ENCODE data around the gene HYDIN.

HYDIN gene

DNA sequence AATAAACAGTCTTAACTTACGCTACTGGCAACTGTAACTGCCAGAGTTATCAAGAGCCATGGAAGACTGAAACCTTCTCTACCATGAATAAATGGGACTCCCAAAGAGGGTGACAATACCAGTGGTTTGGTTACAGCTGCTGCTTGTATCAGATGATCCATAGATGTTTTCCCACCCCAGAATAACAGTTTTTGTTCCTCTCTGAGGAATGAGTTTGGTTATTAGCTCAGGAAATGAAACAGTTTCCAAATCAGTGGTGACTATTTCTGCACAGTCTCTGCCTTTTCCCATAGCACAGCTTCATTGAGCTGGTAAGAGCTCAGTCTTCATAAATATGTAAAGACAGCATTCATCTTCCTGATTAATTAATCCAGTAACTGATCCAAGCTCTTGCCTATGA is 14.0 kb upstream of the HYDIN start:
- no peak overlapping the region for H3K9ac ChIP-seq (ENCODE audit: low read length)
- no peak overlapping the region for H3K27ac ChIP-seq (ENCODE audit: low read depth, low read length)
- no peaks in the 10 kb centered on the region for H3K79me1 ChIP-seq (ENCODE audit: low read length)
- no peak overlapping the region for H4K8ac ChIP-seq (ENCODE audit: low read depth, low read length)
- no peak overlapping the region for H4K5ac ChIP-seq (ENCODE audit: low read length)
- no peak for DNase-seq
- no peak overlapping the region for H3K4ac ChIP-seq (ENCODE audit: low read depth, low read length)
- H3K18ac ChIP-seq (ENCODE audit: low read length) = no peak overlapping the region
- H3K27me3 ChIP-seq (ENCODE audit: insufficient read depth, low read length, poor library complexity) = no peaks in the 10 kb centered on the region
- no peak overlapping the region for H3K56ac ChIP-seq (ENCODE audit: low read length)
- no CpG with 5 or more reads among the region's 1 CpG for whole genome bisulfite sequencing (ENCODE audit: extremely low coverage, insufficient coverage, low lambda C conversion rate)
- no peak overlapping the region for H2BK120ac ChIP-seq (ENCODE audit: low read depth, low read length)
- H3K4me2 ChIP-seq (ENCODE audit: low read length) = no peak overlapping the region
- no peaks in the 10 kb centered on the region for H3K79me2 ChIP-seq (ENCODE audit: control insufficient read depth, insufficient read depth, low read length)
- no peaks in the 10 kb centered on the region for H3K4me1 ChIP-seq (ENCODE audit: control insufficient read depth, low read depth, low read length)
- H3K23ac ChIP-seq (ENCODE audit: low read length) = no peak overlapping the region
- no peaks in the 10 kb centered on the region for H3K36me3 ChIP-seq (ENCODE audit: control insufficient read depth, insufficient read depth, low read length)
- no peak overlapping the region for H2BK15ac ChIP-seq (replicated peaks; ENCODE audit: low read depth)
- H2AK5ac ChIP-seq (ENCODE audit: low read length) = no peak overlapping the region
- no peak overlapping the region for H3K4me3 ChIP-seq (ENCODE audit: low read length)
- no peak overlapping the region for H2BK5ac ChIP-seq (ENCODE audit: low read length)

DNA sequence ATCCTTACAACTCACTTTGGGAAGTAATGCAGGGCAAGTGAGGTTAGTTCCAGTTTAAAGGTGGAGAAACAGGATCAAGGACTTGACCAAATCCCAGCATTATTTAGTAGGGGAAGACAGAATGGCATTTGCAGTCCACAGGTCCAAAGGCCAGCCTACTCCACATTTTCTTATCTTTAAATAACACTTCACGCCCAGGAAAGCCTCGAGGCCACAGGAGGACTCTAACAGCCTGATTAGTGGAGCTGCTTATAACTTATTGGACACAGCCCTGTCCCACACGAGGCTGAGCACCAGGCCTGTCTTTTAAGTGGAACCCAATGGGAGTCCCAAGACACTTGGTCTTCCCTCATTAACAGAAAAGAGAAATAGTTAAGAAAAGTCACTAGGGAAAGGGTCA is 12.1 kb upstream of the HYDIN start:
- Histone ChIP-seq H3K79me1 (ENCODE audit: low read length) (no peaks in the 10 kb centered on the region), H3K18ac (ENCODE audit: low read length) (no peak overlapping the region), H3K4me1 (ENCODE audit: control insufficient read depth, low read depth, low read length) (no peaks in the 10 kb centered on the region), H2BK15ac (replicated peaks; ENCODE audit: low read depth) (no peak overlapping the region), H4K5ac (ENCODE audit: low read length) (no peak overlapping the region), H3K4ac (ENCODE audit: low read depth, low read length) (no peak overlapping the region), H3K4me2 (ENCODE audit: low read length) (no peak overlapping the region), H3K4me3 (ENCODE audit: low read length) (no peak overlapping the region), H3K56ac (ENCODE audit: low read length) (no peak overlapping the region), H4K8ac (ENCODE audit: low read depth, low read length) (no peak overlapping the region), H3K36me3 (ENCODE audit: control insufficient read depth, insufficient read depth, low read length) (no peaks in the 10 kb centered on the region), H3K27me3 (ENCODE audit: insufficient read depth, low read length, poor library complexity) (no peaks in the 10 kb centered on the region), H2BK5ac (ENCODE audit: low read length) (no peak overlapping the region), H3K27ac (ENCODE audit: low read depth, low read length) (no peak overlapping the region), H2BK120ac (ENCODE audit: low read depth, low read length) (no peak overlapping the region), H3K9ac (ENCODE audit: low read length) (no peak overlapping the region), H2AK5ac (ENCODE audit: low read length) (no peak overlapping the region), H3K23ac (ENCODE audit: low read length) (no peak overlapping the region), H3K79me2 (ENCODE audit: control insufficient read depth, insufficient read depth, low read length) (no peaks in the 10 kb centered on the region)
- no CpG with 5 or more reads among the region's 3 CpGs for WGBS (ENCODE audit: extremely low coverage, insufficient coverage, low lambda C conversion rate)
- no peak for DNase-seq

DNA sequence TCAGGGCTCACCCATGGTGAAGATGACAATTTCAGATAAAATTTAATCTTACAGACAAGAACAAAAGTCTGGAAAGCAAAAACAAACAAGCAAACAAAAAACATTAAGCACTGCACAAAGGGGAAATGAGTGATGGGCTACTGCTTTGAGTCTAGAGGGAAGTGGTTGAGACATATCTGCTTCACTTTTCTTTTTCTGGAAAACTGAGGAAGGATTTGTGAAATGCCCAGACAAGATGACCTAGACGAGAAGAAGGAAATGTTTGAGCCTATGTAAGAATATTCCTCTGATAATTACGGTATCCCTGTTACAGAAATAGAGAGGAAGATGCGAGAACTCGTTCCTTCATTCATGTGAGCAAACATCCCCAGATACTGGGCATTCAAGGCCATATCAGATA is 11.5 kb upstream of the HYDIN start:
- H3K4me2 ChIP-seq (ENCODE audit: low read length) = no peak overlapping the region
- no peak overlapping the region for H3K4ac ChIP-seq (ENCODE audit: low read depth, low read length)
- H2BK5ac ChIP-seq (ENCODE audit: low read length) = no peak overlapping the region
- H3K36me3 ChIP-seq (ENCODE audit: control insufficient read depth, insufficient read depth, low read length) = no peaks in the 10 kb centered on the region
- no peaks in the 10 kb centered on the region for H3K79me2 ChIP-seq (ENCODE audit: control insufficient read depth, insufficient read depth, low read length)
- H3K18ac ChIP-seq (ENCODE audit: low read length) = no peak overlapping the region
- H4K5ac ChIP-seq (ENCODE audit: low read length) = no peak overlapping the region
- no peak overlapping the region for H3K56ac ChIP-seq (ENCODE audit: low read length)
- no peaks in the 10 kb centered on the region for H3K79me1 ChIP-seq (ENCODE audit: low read length)
- no peak overlapping the region for H2AK5ac ChIP-seq (ENCODE audit: low read length)
- H3K23ac ChIP-seq (ENCODE audit: low read length) = no peak overlapping the region
- no peak overlapping the region for H2BK15ac ChIP-seq (replicated peaks; ENCODE audit: low read depth)
- no peaks in the 10 kb centered on the region for H3K27me3 ChIP-seq (ENCODE audit: insufficient read depth, low read length, poor library complexity)
- H2BK120ac ChIP-seq (ENCODE audit: low read depth, low read length) = no peak overlapping the region
- H3K4me3 ChIP-seq (ENCODE audit: low read length) = no peak overlapping the region
- no CpG with 5 or more reads among the region's 4 CpGs for WGBS (ENCODE audit: extremely low coverage, insufficient coverage, low lambda C conversion rate)
- H3K4me1 ChIP-seq (ENCODE audit: control insufficient read depth, low read depth, low read length) = no peaks in the 10 kb centered on the region
- no peak overlapping the region for H3K9ac ChIP-seq (ENCODE audit: low read length)
- H4K8ac ChIP-seq (ENCODE audit: low read depth, low read length) = no peak overlapping the region
- no peak for DNase-seq
- no peak overlapping the region for H3K27ac ChIP-seq (ENCODE audit: low read depth, low read length)

DNA sequence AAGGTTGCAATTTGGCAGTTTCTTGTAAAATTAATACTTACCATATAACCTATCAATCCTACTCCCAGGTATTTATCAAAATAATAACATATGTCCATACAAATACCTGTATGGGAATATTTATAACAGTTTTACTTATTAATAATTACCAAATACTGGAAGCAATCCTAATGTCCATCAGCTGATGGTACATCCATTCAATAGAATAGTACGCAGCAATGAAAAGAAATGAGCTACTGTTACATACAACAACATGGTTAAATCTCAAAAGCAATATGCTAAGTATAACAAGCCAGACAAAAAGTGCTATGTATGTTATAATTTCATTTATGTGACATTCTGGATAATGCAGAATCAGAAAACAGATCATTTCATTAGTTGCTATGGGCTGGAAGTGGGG is 1.2 kb downstream of the HYDIN start:
- no peak overlapping the region for H2BK120ac ChIP-seq (ENCODE audit: low read depth, low read length)
- no peak overlapping the region for H4K5ac ChIP-seq (ENCODE audit: low read length)
- H4K8ac ChIP-seq (ENCODE audit: low read depth, low read length) = no peak overlapping the region
- no peaks in the 10 kb centered on the region for H3K79me2 ChIP-seq (ENCODE audit: control insufficient read depth, insufficient read depth, low read length)
- no peak overlapping the region for H3K23ac ChIP-seq (ENCODE audit: low read length)
- no peak overlapping the region for H3K4me3 ChIP-seq (ENCODE audit: low read length)
- H3K18ac ChIP-seq (ENCODE audit: low read length) = no peak overlapping the region
- H3K36me3 ChIP-seq (ENCODE audit: control insufficient read depth, insufficient read depth, low read length) = no peaks in the 10 kb centered on the region
- H3K4me1 ChIP-seq (ENCODE audit: control insufficient read depth, low read depth, low read length) = no peaks in the 10 kb centered on the region
- no peak overlapping the region for H3K4me2 ChIP-seq (ENCODE audit: low read length)
- no peaks in the 10 kb centered on the region for H3K27me3 ChIP-seq (ENCODE audit: insufficient read depth, low read length, poor library complexity)
- no peak for DNase-seq
- H3K79me1 ChIP-seq (ENCODE audit: low read length) = no peaks in the 10 kb centered on the region
- no peak overlapping the region for H3K9ac ChIP-seq (ENCODE audit: low read length)
- no peak overlapping the region for H2BK15ac ChIP-seq (replicated peaks; ENCODE audit: low read depth)
- H2BK5ac ChIP-seq (ENCODE audit: low read length) = no peak overlapping the region
- H3K27ac ChIP-seq (ENCODE audit: low read depth, low read length) = no peak overlapping the region
- no CpG with 5 or more reads among the region's 1 CpG for WGBS (ENCODE audit: extremely low coverage, insufficient coverage, low lambda C conversion rate)
- H2AK5ac ChIP-seq (ENCODE audit: low read length) = no peak overlapping the region
- H3K56ac ChIP-seq (ENCODE audit: low read length) = no peak overlapping the region
- no peak overlapping the region for H3K4ac ChIP-seq (ENCODE audit: low read depth, low read length)

DNA sequence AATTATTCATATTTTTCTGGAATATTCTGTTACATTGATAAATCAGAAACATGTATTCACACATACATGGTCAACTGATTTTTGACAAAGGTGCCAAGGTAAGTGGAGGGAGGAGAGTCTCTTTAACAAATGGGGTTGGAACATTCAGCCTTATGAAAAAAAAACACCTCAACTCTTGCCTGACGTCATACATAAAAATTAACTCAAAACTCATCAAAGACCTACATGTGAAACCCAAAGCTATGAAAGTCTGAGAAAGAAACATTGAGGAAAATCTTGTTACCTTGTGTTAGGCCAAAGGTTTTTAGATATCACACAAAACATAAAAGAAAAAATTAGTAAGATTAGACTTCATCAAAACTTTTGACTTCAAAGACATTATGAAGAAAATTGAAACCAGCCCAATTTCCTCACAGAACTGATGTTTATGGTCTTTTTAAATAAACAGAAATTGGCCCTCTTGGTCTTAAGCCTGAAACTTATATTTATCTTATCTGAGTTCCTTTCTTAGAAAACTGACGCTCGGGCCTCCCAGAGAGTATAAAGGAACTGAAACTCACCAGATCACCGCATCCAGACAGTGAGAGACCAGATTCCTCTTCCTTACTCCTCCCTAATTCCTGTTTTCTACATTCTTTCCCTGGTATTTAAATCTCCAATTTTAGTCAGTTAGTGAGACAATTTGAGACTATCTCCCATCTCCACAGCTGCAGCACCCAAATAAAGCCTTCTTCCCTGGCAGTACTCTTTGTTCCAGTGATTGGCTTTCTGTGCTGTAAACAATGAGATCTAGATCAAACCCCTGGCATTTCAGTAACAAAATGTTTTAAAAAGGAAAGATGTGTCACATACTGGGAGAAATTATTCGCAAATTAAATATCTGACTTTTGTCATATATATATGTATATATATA is 4.0 kb downstream of the HYDIN start:
- no peak overlapping the region for H4K5ac ChIP-seq (ENCODE audit: low read length)
- no peak overlapping the region for H3K9ac ChIP-seq (ENCODE audit: low read length)
- no peak overlapping the region for H3K27ac ChIP-seq (ENCODE audit: low read depth, low read length)
- no peak overlapping the region for H2BK15ac ChIP-seq (replicated peaks; ENCODE audit: low read depth)
- no peak overlapping the region for H2BK120ac ChIP-seq (ENCODE audit: low read depth, low read length)
- no peaks in the 10 kb centered on the region for H3K27me3 ChIP-seq (ENCODE audit: insufficient read depth, low read length, poor library complexity)
- no peak overlapping the region for H2AK5ac ChIP-seq (ENCODE audit: low read length)
- H3K79me2 ChIP-seq (ENCODE audit: control insufficient read depth, insufficient read depth, low read length) = no peaks in the 10 kb centered on the region
- H3K4me3 ChIP-seq (ENCODE audit: low read length) = no peak overlapping the region
- no peak for DNase-seq
- H3K4ac ChIP-seq (ENCODE audit: low read depth, low read length) = no peak overlapping the region
- no CpG with 5 or more reads among the region's 5 CpGs for WGBS (ENCODE audit: extremely low coverage, insufficient coverage, low lambda C conversion rate)
- no peaks in the 10 kb centered on the region for H3K4me1 ChIP-seq (ENCODE audit: control insufficient read depth, low read depth, low read length)
- H4K8ac ChIP-seq (ENCODE audit: low read depth, low read length) = no peak overlapping the region
- H3K79me1 ChIP-seq (ENCODE audit: low read length) = no peaks in the 10 kb centered on the region
- no peak overlapping the region for H2BK5ac ChIP-seq (ENCODE audit: low read length)
- no peak overlapping the region for H3K23ac ChIP-seq (ENCODE audit: low read length)
- no peak overlapping the region for H3K4me2 ChIP-seq (ENCODE audit: low read length)
- H3K18ac ChIP-seq (ENCODE audit: low read length) = no peak overlapping the region
- H3K36me3 ChIP-seq (ENCODE audit: control insufficient read depth, insufficient read depth, low read length) = no peaks in the 10 kb centered on the region
- no peak overlapping the region for H3K56ac ChIP-seq (ENCODE audit: low read length)

DNA sequence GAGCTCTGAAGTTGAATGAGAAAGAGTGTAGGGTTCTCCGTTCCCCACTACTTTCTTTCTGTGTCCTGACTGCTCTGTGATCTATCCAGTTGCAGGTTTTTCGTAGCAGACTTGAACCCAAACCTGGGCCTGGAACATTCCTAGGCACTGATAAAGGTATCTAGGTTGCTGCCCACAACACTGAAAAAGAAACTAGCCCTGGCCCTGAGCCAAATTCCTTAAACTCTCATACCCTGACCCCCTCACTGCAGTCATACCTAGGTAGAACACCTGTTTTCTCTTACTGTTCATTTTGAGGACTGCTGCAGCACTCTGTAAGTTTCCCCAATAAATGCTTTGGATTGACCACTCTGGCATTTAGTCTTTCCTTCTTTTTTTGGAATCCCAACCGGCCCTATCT is 5.4 kb downstream of the HYDIN start:
- no peak overlapping the region for H3K9ac ChIP-seq (ENCODE audit: low read length)
- no peak overlapping the region for H4K5ac ChIP-seq (ENCODE audit: low read length)
- no peak overlapping the region for H2BK15ac ChIP-seq (replicated peaks; ENCODE audit: low read depth)
- H2AK5ac ChIP-seq (ENCODE audit: low read length) = no peak overlapping the region
- no peak overlapping the region for H3K56ac ChIP-seq (ENCODE audit: low read length)
- H3K18ac ChIP-seq (ENCODE audit: low read length) = no peak overlapping the region
- no peak for DNase-seq
- H3K79me2 ChIP-seq (ENCODE audit: control insufficient read depth, insufficient read depth, low read length) = no peaks in the 10 kb centered on the region
- H3K27me3 ChIP-seq (ENCODE audit: insufficient read depth, low read length, poor library complexity) = no peaks in the 10 kb centered on the region
- H4K8ac ChIP-seq (ENCODE audit: low read depth, low read length) = no peak overlapping the region
- WGBS (ENCODE audit: extremely low coverage, insufficient coverage, low lambda C conversion rate) = no CpG with 5 or more reads among the region's 3 CpGs
- no peaks in the 10 kb centered on the region for H3K4me1 ChIP-seq (ENCODE audit: control insufficient read depth, low read depth, low read length)
- H3K4me3 ChIP-seq (ENCODE audit: low read length) = no peak overlapping the region
- H3K27ac ChIP-seq (ENCODE audit: low read depth, low read length) = no peak overlapping the region
- no peak overlapping the region for H2BK5ac ChIP-seq (ENCODE audit: low read length)
- no peaks in the 10 kb centered on the region for H3K36me3 ChIP-seq (ENCODE audit: control insufficient read depth, insufficient read depth, low read length)
- H3K4me2 ChIP-seq (ENCODE audit: low read length) = no peak overlapping the region
- H3K4ac ChIP-seq (ENCODE audit: low read depth, low read length) = no peak overlapping the region
- H3K23ac ChIP-seq (ENCODE audit: low read length) = no peak overlapping the region
- H2BK120ac ChIP-seq (ENCODE audit: low read depth, low read length) = no peak overlapping the region
- no peaks in the 10 kb centered on the region for H3K79me1 ChIP-seq (ENCODE audit: low read length)

Measured in mesendoderm (in vitro differentiated cells).